Trophoblast cell (in vitro differentiated cells and primary cell): ENCODE results near the gene TP53I13.

Source experiments
- DNase-seq, 2 donors: peaks; one replicate each; pipeline ENCODE4 v3.0.0-alpha.2; 2016
- H2AFZ ChIP-seq: 2 replicates; pipeline ENCODE4 v1.6.1; 2013; ENCODE audit warnings: low read length, moderate library complexity, mild to moderate bottlenecking; ENCODE audit not compliant: insufficient read depth, poor library complexity
- H2AK5ac ChIP-seq: 2 replicates; pipeline ENCODE4 v1.6.1; 2013; ENCODE audit warnings: mild to moderate bottlenecking, low read length
- H2BK120ac ChIP-seq: 2 replicates; pipeline ENCODE4 v1.6.1; 2013; ENCODE audit warnings: low read length, mild to moderate bottlenecking, moderate library complexity; ENCODE audit not compliant: insufficient read depth, poor library complexity
- H2BK12ac ChIP-seq: 2 replicates; pipeline ENCODE4 v1.6.1; 2013; ENCODE audit warnings: mild to moderate bottlenecking, low read length, moderate library complexity
- H2BK5ac ChIP-seq: 2 replicates; pipeline ENCODE4 v1.6.1; 2013; ENCODE audit warnings: low read length, low read depth, moderate library complexity, mild to moderate bottlenecking; ENCODE audit not compliant: poor library complexity
- H3K14ac ChIP-seq: 2 replicates; pipeline ENCODE4 v1.6.1; 2013; ENCODE audit warnings: mild to moderate bottlenecking, low read length
- H3K18ac ChIP-seq: 2 replicates; pipeline ENCODE4 v1.6.1; 2013; ENCODE audit warnings: mild to moderate bottlenecking, low read length
- H3K23ac ChIP-seq: 2 replicates; pipeline ENCODE4 v1.6.1; 2013; ENCODE audit warnings: low read length
- H3K27ac ChIP-seq: 2 replicates; pipeline ENCODE4 v1.5.1; 2013; ENCODE audit warnings: low read depth, mild to moderate bottlenecking, inconsistent platforms, low read length, moderate library complexity
- H3K27me3 ChIP-seq: 2 replicates; pipeline ENCODE4 v1.6.1; 2013; ENCODE audit warnings: inconsistent platforms, mild to moderate bottlenecking, low read length, moderate library complexity; ENCODE audit not compliant: insufficient read depth
- H3K36me3 ChIP-seq, 2 experiments: 1 replicate in 1 of 2; 2 replicates in 1 of 2; pipeline ENCODE4 v1.6.1; 2013; ENCODE audit warnings: low read length in 2 of 2, mild to moderate bottlenecking in 2 of 2, moderate library complexity in 1 of 2; ENCODE audit not compliant: insufficient read depth in 2 of 2, control insufficient read depth in 1 of 2
- H3K4ac ChIP-seq: 2 replicates; pipeline ENCODE4 v1.6.1; 2013; ENCODE audit warnings: low read depth, mild to moderate bottlenecking, low read length, moderate library complexity
- H3K4me1 ChIP-seq, 2 experiments: 1 replicate in 1 of 2; 2 replicates in 1 of 2; pipeline ENCODE4 v1.6.1; 2013; ENCODE audit warnings: low read length in 2 of 2, mild to moderate bottlenecking in 2 of 2, moderate library complexity in 1 of 2; ENCODE audit not compliant: insufficient read depth in 2 of 2, control insufficient read depth in 1 of 2
- H3K4me2 ChIP-seq: 2 replicates; pipeline ENCODE4 v1.6.1; 2013; ENCODE audit warnings: inconsistent platforms, mild to moderate bottlenecking, low read length, moderate library complexity
- H3K4me3 ChIP-seq: 2 replicates; pipeline ENCODE4 v1.5.1; 2013; ENCODE audit warnings: mild to moderate bottlenecking, low read depth, low read length, inconsistent platforms
- H3K79me1 ChIP-seq: one replicate; pipeline ENCODE4 v1.6.1; 2013; ENCODE audit warnings: low read length
- H3K79me2 ChIP-seq: 2 replicates; pipeline ENCODE4 v1.6.1; 2013; ENCODE audit warnings: low read length, mild to moderate bottlenecking; ENCODE audit not compliant: control insufficient read depth, insufficient read depth, poor library complexity
- H3K9ac ChIP-seq: 2 replicates; pipeline ENCODE4 v1.6.1; 2013; ENCODE audit warnings: mild to moderate bottlenecking, low read length
- H3K9me3 ChIP-seq: 2 replicates; pipeline ENCODE4 v1.6.1; 2013; ENCODE audit warnings: low read depth, mild to moderate bottlenecking, control low read depth, inconsistent platforms, low read length; ENCODE audit not compliant: insufficient read depth
- H4K12ac ChIP-seq: 2 replicates; pipeline ENCODE4 v1.6.1; 2013; ENCODE audit warnings: low read depth, mild to moderate bottlenecking, low read length, moderate library complexity
- H4K8ac ChIP-seq: 2 replicates; pipeline ENCODE4 v1.6.1; 2013; ENCODE audit warnings: low read depth, mild to moderate bottlenecking, low read length, moderate library complexity
- H4K91ac ChIP-seq: one replicate; pipeline ENCODE4 v1.6.1; 2013; ENCODE audit warnings: low read depth, mild to moderate bottlenecking, low read length, moderate library complexity
- WGBS: extraction: QIAGEN DNeasy Blood & Tissue Kit; methylation state at CpG from one replicate; pipeline ENCODE4 v1.1.7; 2013; ENCODE audit warnings: missing lambda C conversion rate; ENCODE audit not compliant: insufficient read length, insufficient coverage; ENCODE audit errors: extremely low coverage; 5-methylcytosine and 5-hydroxymethylcytosine counted together

TP53I13 gene

GRCh38 chr17:29590411-29591145, 22.1 kb downstream of the TP53I13 start:
- Histone ChIP-seq H3K9me3 (no peaks in the 10 kb centered on the region), H3K18ac (no peak overlapping the region), H3K4me3 (no peak overlapping the region), H3K4me2 (peak overlapping the region; percentile 64), H3K27ac (no peak overlapping the region), H4K91ac (peak overlapping the region; percentile 8), H3K4me1 (peaks cover 35 to 37% of the 10 kb centered on the region in 2 experiments), H3K23ac (no peak overlapping the region), H4K8ac (peak overlapping the region; percentile 39), H2AFZ (peak overlapping the region; percentile 48), H3K36me3 (no peaks in the 10 kb centered on the region), H3K4ac (no peak overlapping the region), H3K79me1 (peaks cover 7% of the 10 kb centered on the region), H3K14ac (no peak overlapping the region), H2BK120ac (no peak overlapping the region), H2BK12ac (no peak overlapping the region), H3K27me3 (peaks cover 9% of the 10 kb centered on the region), H2BK5ac (no peak overlapping the region), H2AK5ac (no peak overlapping the region), H3K9ac (no peak overlapping the region), H3K79me2 (peaks cover 9% of the 10 kb centered on the region), H4K12ac (no peak overlapping the region)
- no peak for DNase-seq
- no CpG with 5 or more reads among the region's 30 CpGs for WGBS

- Histone ChIP-seq H3K23ac (no peak overlapping the region), H4K12ac (peak overlapping the region; percentile 20), H2AK5ac (no peak overlapping the region), H3K36me3 (no peaks in the 10 kb centered on the region), H4K91ac (peak overlapping the region; percentile 8), H3K4me2 (peak overlapping the region; percentile 64), H3K9me3 (no peaks in the 10 kb centered on the region), H2BK120ac (no peak overlapping the region), H3K4ac (no peak overlapping the region), H3K79me2 (peaks cover 9% of the 10 kb centered on the region), H3K27me3 (peaks cover 9% of the 10 kb centered on the region), H3K18ac (peak overlapping the region; percentile 6), H2BK12ac (peak overlapping the region; percentile 19), H3K79me1 (peaks cover 7% of the 10 kb centered on the region), H2AFZ (peak overlapping the region; percentile 48), H3K14ac (no peak overlapping the region), H3K27ac (no peak overlapping the region), H4K8ac (peak overlapping the region; percentile 39), H2BK5ac (no peak overlapping the region), H3K4me1 (peaks cover 35 to 37% of the 10 kb centered on the region in 2 experiments), H3K4me3 (peak overlapping the region; percentile 56), H3K9ac (no peak overlapping the region)
- no peak for DNase-seq
- no CpG with 5 or more reads among the region's 31 CpGs for WGBS
Observed at GRCh38 chr17:29591146-29591736, 22.7 kb downstream of the TP53I13 start.

- H3K9ac ChIP-seq, result no peak overlapping the region
- H3K4ac ChIP-seq, result no peak overlapping the region
- H3K4me1 ChIP-seq, result peaks cover 35 to 37% of the 10 kb centered on the region in 2 experiments
- H4K8ac ChIP-seq, result peak overlapping the region; percentile 39
- H3K4me2 ChIP-seq, result peak overlapping the region; percentile 89
- DNase-seq, result peak; percentile 69 to 86
- peaks cover 9% of the 10 kb centered on the region for H3K27me3 ChIP-seq
- H3K9me3 ChIP-seq, result no peaks in the 10 kb centered on the region
- H3K18ac ChIP-seq, result no peak overlapping the region
- no CpG with 5 or more reads among the region's 25 CpGs for WGBS
- H3K79me1 ChIP-seq, result peaks cover 7% of the 10 kb centered on the region
- no peak overlapping the region for H2BK5ac ChIP-seq
- no peak overlapping the region for H3K23ac ChIP-seq
- H2AK5ac ChIP-seq, result no peak overlapping the region
- no peak overlapping the region for H3K27ac ChIP-seq
- no peak overlapping the region for H2BK12ac ChIP-seq
- H3K36me3 ChIP-seq, result no peaks in the 10 kb centered on the region
- H3K79me2 ChIP-seq, result peaks cover 9% of the 10 kb centered on the region
- H2BK120ac ChIP-seq, result no peak overlapping the region
- peak overlapping the region; percentile 56 for H3K4me3 ChIP-seq
- H3K14ac ChIP-seq, result no peak overlapping the region
- H2AFZ ChIP-seq, result peak overlapping the region; percentile 48
- H4K91ac ChIP-seq, result no peak overlapping the region
- no peak overlapping the region for H4K12ac ChIP-seq
Observed at GRCh38 chr17:29591737-29592608, 23.5 kb downstream of the TP53I13 start.

- H3K4me1 ChIP-seq, result peaks cover 33 to 36% of the 10 kb centered on the region in 2 experiments
Observed at GRCh38 chr17:29592850-29593551, 24.5 kb downstream of the TP53I13 start, which contains the start of gene ANKRD13B. Gene ANKRD13B, plus strand, starts transcription at chr17:29593132. Its CDS starts 490 bp downstream, at chr17:29593622.

More at GRCh38 chr17:29592850-29593551, 24.5 kb downstream of the TP53I13 start, which contains the start of gene ANKRD13B:
- Histone ChIP-seq H4K8ac (no peak within 1 kb of the TSS), H3K18ac (no peak within 1 kb of the TSS), H4K12ac (no peak within 1 kb of the TSS), H3K27ac (no peak within 1 kb of the TSS), H3K4me2 (peak within 1 kb of the TSS; percentile 89), H3K23ac (no peak within 1 kb of the TSS), H2AFZ (peak within 1 kb of the TSS; percentile 6), H3K9me3 (no peaks in the 10 kb centered on the region), H3K4me3 (peak within 1 kb of the TSS; percentile 69), H3K9ac (no peak within 1 kb of the TSS), H3K36me3 (no peaks in the 10 kb centered on the region), H2BK12ac (no peak within 1 kb of the TSS), H3K79me1 (peaks cover 7% of the 10 kb centered on the region), H3K4ac (no peak within 1 kb of the TSS), H3K79me2 (peaks cover 9% of the 10 kb centered on the region), H3K14ac (no peak within 1 kb of the TSS), H2BK120ac (no peak within 1 kb of the TSS), H2AK5ac (no peak within 1 kb of the TSS), H3K27me3 (peaks cover 9% of the 10 kb centered on the region), H2BK5ac (no peak within 1 kb of the TSS), H4K91ac (no peak within 1 kb of the TSS)
- DNase-seq, result peak in 1 of 2 donors; percentile 47
- no CpG with 5 or more reads among the region's 96 CpGs for WGBS
